HG02943 (cell line): ENCODE data around the gene PRKCA.
"Not testable (repeated sequence)": the region's sequence is repeated elsewhere in the genome, so short reads cannot be mapped to it uniquely, and the experiment has no call there.

ENCODE experiments used
- ATAC-seq: cut with Tn5 transposase; IDR thresholded peaks from one replicate; pipeline ENCODE4 v1.9.1; 2021; ENCODE audit warnings: mild to moderate bottlenecking, low read depth, moderate library complexity; ENCODE audit not compliant: unreplicated experiment

The PRKCA gene

GRCh38 chr17:66301864-66302741 lies at the start of gene PRKCA:
PRKCA (plus strand) TSS chr17:66302613.
- peak; percentile 70 for ATAC-seq

- ATAC-seq = not testable (repeated sequence)
These were observed 49.0 kb upstream of the PRKCA start for GRCh38 chr17:66253458-66253857.

- ATAC-seq = peak; percentile 73
These were observed 47.3 kb upstream of the PRKCA start for GRCh38 chr17:66255112-66255511.

GRCh38 chr17:66255527-66255971 lies 46.9 kb upstream of the PRKCA start:
- no peak for ATAC-seq

GRCh38 chr17:66260275-66260674 lies 42.1 kb upstream of the PRKCA start:
- no peak for ATAC-seq

GRCh38 chr17:66260688-66261087 lies 41.7 kb upstream of the PRKCA start:
- ATAC-seq = no peak

- no peak for ATAC-seq
These were observed 39.6 kb upstream of the PRKCA start for GRCh38 chr17:66262767-66263166.

GRCh38 chr17:66264696-66265095 lies 37.7 kb upstream of the PRKCA start:
- ATAC-seq = no peak

- ATAC-seq = no peak
These were observed 34.0 kb upstream of the PRKCA start for GRCh38 chr17:66268247-66268927.

GRCh38 chr17:66270106-66270505 lies 32.3 kb upstream of the PRKCA start:
- no peak for ATAC-seq

- no peak for ATAC-seq
These were observed 30.9 kb upstream of the PRKCA start for GRCh38 chr17:66271512-66271911.

- no peak for ATAC-seq
These were observed 29.4 kb upstream of the PRKCA start for GRCh38 chr17:66272811-66273585.

GRCh38 chr17:66273586-66273848 lies 28.9 kb upstream of the PRKCA start:
- no peak for ATAC-seq

- ATAC-seq = no peak
These were observed 26.8 kb upstream of the PRKCA start for GRCh38 chr17:66275651-66276050.

- ATAC-seq = no peak
These were observed 26.0 kb upstream of the PRKCA start for GRCh38 chr17:66276328-66276937.

- no peak for ATAC-seq
These were observed 25.2 kb upstream of the PRKCA start for GRCh38 chr17:66277191-66277590.

- no peak for ATAC-seq
These were observed 20.6 kb upstream of the PRKCA start for GRCh38 chr17:66281661-66282369.

GRCh38 chr17:66283296-66283934 lies 19.0 kb upstream of the PRKCA start:
- ATAC-seq = no peak

- no peak for ATAC-seq
These were observed 18.4 kb upstream of the PRKCA start for GRCh38 chr17:66283971-66284370.

GRCh38 chr17:66285149-66285548 lies 17.3 kb upstream of the PRKCA start:
- no peak for ATAC-seq
